ENCODE results near the gene EMILIN1.
A peak's percentile ranks its signal among the peaks of the same experiment; 100 is the strongest.
"Not testable (repeated sequence)": the region's sequence is repeated elsewhere in the genome, so short reads cannot be mapped to it uniquely, and the experiment has no call there.

The EMILIN1 gene

DNA sequence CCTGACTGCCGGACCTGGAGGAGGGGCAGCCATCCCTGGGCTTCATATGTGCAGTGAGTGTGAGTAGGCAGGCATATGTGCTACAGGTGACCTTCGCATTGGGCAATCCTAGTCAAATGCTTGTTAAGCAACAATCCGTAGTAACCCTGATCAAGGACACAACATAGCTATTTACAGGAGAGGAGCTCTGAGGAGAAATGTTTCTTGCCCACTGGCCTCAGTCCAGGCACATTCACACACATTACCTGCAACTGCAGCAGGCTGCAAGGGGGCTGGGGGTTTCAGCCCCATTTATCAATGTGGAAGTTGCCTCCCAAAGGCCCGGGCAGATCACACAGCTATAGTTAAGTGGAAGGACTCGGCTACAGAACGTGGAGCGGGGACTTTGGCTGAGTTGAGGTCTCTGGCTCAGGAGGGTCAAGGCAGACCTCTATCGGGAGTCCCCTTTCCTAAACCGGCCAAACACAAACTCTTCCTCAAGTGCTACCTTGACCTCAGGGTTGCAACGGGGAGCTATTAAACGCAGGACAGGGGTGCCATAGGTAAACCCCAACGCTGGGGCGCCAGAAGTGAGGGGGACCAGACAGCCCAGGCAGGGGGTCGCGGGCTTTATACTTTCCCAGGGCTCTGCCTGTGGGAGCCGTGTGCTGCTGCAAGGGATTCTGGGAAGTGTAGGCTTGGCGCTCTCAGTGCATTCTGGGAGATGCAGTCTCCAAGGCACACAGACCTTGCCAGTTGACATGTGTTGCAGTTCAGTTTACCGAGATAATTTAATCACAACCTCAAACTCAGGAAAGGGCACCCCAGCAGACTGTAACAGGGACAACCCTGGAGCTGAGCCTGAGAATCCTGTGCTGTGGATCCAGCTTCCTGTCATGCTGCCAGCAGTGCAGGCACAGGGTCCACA lies 17.6 kb downstream of the EMILIN1 start:
- peak; percentile 61 for DNase-seq

DNA sequence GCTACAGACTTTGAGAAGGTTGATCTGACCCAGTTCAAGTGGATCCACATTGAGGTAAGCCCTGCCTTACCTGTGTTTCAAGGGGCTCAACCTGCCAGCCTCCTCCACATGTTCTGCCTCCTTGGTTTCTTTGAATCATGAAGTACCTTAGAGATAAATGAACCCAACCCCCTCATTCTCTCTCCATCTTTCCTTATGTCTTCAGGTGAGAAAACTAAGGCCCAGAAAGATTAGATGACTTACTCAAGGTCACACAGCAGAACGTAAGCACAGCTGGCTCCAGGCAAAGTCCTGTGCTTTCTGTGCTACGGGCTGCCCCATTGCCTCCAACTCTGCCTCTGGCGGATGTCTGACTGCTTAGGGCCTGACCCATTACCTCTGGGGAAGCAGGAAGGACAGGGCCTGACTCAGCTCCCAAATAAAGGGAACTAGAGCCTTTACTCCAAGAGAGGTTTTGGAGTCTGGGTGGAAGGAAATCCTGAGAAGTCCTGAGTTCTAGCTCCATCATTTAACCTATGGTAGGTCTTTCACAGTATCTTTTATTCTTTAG lies 18.4 kb downstream of the EMILIN1 start:
- no peak for DNase-seq

DNA sequence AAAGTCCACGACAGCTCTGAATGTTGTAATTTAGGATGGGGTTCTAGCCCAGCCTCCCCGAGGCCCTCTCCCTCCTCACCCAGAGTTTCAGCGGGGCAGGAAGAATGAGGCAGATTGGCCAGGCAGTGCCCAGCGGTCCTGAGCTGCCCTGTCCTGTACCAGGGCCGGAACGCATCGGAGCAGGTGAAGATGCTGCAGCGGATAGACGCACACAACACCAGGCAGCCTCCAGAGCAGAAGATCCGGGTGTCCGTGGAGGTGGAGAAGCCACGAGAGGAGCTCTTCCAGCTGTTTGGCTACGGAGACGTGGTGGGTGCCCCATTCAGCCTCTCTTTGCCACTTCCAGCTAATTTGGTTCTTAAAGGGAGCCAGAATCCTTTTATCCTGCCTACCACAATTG lies 18.9 kb downstream of the EMILIN1 start:
- DNase-seq, result no peak

DNA sequence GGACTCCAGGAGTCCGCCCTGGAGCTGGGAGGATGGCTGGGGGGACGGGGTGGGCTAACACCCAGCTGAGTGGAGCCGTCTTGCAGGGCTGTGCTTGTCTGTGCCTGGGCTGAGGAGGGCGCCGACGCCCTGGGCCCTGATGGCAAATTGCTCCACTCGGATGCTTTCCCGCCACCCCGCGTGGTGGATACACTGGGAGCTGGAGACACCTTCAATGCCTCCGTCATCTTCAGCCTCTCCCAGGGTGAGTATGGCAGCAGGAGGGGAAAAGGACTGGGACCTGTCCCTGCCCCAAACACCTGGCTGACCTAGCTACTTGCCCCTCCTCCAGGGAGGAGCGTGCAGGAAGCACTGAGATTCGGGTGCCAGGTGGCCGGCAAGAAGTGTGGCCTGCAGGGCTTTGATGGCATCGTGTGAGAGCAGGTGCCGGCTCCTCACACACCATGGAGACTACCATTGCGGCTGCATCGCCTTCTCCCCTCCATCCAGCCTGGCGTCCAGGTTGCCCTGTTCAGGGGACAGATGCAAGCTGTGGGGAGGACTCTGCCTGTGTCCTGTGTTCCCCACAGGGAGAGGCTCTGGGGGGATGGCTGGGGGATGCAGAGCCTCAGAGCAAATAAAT lies 21.0 kb downstream of the EMILIN1 start:
- no peak for DNase-seq

DNA sequence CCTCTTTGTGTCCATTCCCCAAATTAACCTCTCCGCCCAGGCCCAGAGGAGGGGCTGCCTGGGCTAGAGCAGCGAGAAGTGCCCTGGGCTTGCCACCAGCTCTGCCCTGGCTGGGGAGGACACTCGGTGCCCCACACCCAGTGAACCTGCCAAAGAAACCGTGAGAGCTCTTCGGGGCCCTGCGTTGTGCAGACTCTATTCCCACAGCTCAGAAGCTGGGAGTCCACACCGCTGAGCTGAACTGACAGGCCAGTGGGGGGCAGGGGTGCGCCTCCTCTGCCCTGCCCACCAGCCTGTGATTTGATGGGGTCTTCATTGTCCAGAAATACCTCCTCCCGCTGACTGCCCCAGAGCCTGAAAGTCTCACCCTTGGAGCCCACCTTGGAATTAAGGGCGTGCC lies 21.6 kb downstream of the EMILIN1 start:
- DNase-seq, result no peak

DNA sequence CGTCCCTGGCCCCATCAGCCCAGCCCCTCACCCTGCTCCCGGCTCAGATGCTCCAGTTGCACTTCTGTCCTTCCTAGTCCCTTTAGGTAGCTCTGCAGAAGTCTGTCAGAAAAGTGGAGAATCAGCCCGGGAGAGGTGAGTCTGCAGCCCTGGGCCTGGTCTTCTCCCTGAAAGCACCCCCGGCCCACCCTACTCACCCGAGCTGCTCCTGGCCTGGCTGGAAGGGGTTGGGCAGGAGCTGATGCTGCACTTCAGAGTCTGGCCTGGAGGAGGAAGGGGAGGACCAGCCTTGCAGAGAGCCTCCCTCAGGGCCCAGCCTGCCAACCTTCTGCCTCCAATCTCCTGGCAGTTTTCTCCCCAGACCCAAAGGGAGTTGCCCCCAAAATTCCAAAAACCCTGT lies 23.9 kb downstream of the EMILIN1 start:
- no peak for DNase-seq

DNA sequence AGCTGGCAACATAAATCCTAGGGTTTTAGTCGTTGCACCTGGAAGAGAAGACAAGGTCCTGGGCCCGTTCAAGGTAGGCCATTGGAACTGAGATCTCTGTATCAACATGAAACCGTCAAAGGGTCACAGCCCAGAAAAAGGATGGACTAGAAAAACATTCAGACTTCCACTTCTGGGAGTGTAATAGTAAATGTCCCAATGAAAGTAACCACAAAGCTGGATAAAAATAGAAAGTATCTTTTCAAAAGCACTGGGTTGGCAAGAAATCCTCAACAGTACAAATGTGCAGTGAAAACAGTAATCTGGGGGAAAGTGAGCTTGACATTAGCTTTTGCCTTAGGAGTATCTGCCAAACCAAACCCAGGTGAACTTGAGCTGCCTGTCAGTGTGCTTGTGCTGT lies 27.6 kb downstream of the EMILIN1 start:
- no peak for DNase-seq

DNA sequence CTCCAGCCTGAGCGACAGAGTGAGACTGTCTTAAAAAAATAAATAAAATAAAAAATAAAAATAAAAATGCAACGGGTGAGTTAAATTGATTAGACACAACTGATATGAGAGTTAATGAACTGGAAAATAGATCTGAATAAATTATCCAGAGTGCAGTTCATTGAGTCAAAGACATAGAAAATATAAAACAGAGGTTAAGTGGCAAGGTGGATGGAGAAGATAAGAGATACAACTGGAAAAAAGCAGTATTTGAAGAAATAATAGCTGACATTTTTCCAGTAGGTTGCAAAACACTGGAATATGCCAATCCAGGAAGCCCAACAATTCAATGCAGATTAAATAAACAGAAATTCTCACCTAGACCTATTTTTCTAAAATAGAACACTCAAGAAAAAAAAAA lies 29.8 kb downstream of the EMILIN1 start:
- DNase-seq, result no peak

DNA sequence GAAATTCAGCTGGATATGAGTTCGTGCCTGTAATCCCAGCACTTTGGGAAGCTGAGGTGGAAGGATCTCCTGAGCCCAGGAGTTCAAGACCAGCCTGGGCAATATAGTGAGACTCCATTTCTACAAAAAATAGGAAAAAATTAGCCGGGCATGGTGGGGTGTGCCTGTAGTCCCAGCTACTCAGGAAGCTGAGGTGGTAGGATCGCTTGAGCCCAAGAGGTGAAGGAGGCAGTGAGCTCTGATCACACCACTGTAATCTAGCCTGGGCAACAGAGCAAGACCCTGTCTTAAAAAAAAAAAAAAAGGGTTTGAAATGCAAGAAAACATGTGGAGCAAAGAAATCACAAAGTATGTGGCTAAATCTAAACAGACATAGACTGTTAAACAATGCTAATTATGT lies 30.7 kb downstream of the EMILIN1 start:
- DNase-seq, result no peak

DNA sequence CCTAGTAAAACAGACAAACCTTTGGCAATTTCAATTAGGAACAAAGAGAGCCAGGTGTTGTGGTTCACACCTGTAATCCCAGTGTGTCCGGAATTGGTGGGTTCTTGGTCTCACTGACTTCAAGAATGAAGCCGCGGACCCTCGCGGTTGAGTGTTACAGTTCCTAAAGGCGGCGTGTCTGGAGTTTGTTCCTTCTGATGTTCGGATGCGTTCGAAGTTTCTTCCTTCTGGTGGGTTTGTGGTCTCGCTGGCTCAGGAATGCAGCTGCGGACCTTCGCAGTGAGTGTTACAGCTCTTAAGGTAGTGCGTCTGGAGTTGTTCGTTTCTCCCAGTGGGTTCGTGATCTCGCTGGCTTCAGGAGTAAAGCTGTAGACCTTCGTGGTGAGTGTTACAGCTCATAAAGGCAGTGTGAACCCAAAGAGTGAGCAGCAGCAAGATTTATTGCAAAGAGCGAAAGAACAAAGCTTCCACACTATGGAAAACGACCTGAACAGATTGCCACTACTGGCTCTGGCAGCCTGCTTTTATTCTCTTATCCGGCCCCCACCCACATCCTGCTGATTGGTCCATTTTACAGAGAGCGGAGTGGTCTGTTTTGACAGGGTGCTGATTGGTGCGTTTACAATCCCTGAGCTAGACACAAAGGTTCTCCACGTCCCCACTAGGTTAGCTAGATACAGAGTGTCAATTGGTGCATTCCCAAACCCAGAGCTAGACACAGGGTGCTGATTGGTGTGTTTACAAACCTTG lies 32.4 kb downstream of the EMILIN1 start:
- not testable (repeated sequence) for DNase-seq

DNA sequence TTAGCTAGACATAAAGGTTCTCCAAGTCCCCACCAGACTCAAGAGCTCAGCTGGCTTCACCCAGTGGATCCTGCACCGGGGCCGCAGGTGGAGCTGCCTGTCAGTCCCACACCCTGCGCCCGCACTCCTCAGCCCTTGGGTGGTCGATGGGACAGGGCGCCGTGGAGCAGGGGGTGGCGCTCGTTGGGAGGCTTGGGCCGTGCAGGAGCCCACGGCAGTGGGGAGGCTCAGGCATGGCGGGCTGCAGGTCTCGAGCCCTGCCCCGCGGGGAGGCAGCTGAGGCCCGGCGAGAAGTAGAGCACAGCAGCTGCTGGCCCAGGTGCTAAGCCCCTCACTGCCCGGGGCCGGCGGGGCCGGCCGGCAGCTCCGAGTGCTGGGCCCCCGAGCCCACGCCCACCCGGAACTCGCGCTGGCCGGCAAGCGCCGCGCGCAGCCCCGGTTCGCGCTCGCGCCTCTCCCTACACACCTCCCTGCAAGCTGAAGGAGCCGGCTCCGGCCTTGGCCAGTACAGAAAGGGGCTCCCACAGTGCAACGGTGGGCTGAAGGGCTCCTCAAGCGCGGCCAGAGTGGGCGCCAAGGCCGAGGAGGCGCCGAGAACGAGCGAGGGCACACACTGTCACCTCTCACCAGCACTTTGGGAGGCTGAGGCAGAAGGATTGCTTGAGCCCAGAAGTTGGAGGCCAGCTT lies 33.1 kb downstream of the EMILIN1 start:
- not testable (repeated sequence) for DNase-seq

DNA sequence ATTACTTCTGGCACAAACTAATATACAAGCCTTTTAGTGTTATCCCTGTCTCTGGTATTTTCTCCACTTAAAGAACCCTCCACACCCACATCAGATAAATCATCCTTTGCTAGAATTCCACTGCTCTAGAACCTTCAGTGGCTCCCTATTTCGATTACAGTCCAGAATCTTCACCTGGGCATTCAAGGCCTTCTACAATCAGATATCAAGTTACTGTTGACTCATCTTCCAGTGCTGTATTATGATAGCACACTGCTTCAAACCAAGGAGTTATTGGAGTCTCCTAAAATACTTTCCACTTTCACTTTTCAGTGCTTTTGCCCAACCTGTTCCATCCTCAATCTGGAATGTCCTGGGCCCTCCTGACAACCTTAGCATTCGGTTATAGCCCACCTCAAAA lies 37.1 kb downstream of the EMILIN1 start:
- no peak for DNase-seq

DNA sequence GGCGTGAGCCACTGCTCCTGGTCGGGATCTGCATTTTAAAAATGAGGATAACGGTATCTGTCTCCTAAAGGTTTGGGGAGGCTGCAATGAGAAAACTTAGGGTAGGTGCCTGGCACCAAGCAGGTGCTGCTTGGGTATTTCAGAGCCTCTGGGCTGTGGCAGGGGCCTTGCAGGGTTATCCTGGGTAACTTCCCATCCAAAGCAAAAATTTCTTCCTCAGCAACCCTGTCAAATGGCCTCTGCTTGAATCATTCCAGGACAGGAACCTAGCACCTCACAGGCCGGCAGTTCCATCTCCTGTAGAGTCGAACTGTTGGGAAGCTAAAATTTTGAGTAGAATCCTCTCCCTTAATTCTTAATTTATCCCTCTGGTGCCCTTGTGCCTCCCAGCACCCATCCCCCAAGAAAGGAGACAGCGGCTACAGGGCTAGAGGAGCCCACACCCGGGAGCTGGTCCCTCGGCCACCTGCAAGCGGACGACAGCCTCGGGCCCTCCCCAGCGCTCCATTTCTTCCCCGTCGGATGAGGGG lies 39.6 kb downstream of the EMILIN1 start:
- no peak for DNase-seq

DNA sequence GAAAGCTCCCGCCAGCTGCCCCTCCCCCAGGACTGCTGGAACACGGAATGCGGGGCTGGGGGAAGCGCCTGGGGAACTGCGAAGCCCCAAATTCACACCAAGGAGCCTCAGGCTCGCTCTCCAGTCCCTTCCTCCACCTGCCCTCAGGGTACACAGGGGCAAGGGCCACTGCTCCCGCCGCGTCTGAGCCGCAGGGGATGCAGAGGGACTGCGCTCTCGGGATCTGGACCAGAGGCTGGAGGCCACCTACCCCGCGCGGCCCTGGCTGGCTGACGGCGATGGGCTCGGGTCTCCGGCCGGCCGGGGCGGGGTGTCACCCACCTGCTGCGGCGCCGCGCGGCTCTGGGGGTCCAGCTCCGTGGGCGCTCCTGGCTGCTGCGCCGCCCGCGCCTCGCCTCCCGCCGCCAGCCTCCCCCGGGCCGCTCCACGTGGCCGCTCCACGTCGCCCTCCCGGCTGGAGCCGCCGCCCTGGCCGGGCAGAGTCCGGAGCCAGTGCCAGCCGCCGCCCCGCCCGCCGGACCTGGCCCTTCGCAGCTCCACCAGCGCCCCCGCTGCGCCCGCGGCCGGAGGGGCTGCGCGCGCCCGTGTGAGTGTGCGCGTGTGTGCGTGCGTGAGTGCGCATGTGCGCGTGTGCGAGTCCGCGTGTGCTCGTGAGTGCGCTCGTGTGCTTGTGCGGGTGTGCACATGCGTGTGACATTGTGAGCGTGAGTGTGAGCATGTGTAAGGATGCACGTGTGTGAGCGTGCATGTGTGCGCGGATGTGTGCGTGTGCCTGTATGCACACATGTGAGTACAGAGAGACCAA lies 40.3 kb downstream of the EMILIN1 start, which contains the start of gene CGREF1:
Gene CGREF1 (minus strand): TSS at position 604 of the 805 bp plus-strand sequence. CDS start 14,762 bp downstream, outside the sequence.
- DNase-seq, result no peak

DNA sequence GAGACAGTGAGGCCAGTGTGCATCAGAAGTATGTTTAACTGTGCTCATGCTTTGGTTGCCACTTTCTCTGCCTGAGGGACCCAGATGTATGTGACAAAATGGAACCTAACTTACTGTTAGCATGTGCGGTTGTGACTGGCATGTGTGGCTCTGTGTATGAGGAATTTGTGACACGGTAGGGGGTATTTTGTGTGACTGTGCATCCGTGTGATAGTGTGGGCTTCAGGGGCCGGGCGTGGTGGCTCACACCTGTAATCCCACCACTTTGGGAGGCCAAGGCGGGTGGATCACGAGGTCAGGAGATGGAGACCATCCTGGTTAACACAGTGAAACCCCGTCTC lies 40.9 kb downstream of the EMILIN1 start:
- not testable (repeated sequence) for DNase-seq

DNA sequence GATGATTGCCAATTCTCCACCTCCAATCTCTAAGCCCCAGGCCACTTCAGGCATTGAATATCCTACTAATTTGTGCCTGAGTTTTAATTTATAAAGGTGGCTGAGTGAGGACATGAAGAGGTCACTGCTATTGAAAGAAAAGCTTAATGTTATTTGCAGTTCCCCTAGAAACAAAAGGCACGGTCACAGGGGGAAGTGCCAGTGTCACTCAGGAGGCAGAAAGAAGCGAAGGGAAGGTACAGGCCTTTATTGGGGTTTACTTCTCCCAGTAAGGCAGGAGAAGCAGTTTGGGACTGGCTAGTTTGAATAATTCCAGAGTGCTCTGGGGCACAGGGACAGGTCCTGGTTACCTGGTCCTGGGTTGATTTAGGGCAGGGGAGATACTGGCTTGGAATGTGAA lies 43.5 kb downstream of the EMILIN1 start:
- no peak for DNase-seq

DNA sequence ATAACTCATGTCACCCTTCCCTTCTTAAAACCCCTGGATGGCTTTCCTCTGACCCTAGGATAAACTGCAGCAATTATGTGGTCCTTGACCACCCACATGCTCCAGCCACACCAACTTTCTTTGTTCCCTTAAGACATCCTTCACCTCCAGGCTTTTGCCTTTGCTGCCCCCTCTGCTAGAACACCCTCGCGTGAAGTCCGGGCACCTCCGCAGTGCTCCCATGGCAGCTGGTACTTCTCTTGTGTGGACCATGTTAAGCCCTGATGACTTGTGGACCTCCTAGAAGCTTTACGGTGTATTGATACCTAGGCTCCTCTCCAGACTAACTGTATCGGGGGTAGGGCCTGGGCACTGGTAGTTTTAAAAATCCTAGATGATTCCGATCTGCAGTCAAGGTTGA lies 44.4 kb downstream of the EMILIN1 start:
- DNase-seq, result no peak

DNA sequence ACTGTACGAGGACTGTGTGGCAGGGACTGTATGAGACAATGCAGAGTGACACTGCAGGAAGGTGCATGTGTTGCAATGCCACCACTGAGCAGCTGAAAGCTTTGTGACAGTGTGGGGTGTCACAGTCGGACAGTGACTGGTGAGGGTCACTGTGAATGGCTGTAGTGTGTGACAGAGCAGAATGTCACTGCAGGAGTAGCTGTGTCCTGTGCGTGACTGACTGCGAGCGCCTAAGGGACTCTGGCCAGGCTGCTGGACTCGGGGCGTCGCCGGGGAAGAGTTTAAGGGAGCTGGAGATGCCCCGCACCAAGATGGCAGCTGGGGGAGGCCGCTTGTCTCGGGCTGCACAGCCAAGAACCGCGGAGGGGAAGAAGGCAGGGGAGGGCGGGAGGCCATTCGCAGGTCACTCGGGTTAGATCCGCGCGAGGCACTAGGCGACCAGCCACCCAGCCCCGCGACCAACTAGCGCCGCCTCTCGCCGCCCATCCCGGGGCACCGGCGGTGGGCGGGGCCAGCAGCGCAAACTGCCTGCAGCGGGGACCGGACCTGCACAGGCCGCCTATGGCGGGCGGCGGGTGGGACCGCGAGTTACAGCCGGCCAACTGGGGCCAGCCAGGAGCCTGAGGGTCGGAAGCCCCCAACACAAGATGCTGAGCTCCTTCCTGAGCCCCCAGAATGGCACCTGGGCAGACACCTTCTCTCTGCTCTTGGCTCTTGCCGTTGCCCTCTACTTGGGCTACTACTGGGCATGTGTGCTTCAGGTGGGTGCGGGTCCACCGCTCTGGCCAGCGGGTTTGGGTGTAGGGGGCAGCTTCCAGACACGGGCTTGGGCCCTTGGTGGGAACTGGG lies 45.1 kb downstream of the EMILIN1 start, which contains the start of gene ABHD1:
Gene ABHD1 (plus strand): TSS at position 514 of the 849 bp plus-strand sequence. CDS start 134 bp downstream, at position 648.
- peak; percentile 79 for DNase-seq

DNA sequence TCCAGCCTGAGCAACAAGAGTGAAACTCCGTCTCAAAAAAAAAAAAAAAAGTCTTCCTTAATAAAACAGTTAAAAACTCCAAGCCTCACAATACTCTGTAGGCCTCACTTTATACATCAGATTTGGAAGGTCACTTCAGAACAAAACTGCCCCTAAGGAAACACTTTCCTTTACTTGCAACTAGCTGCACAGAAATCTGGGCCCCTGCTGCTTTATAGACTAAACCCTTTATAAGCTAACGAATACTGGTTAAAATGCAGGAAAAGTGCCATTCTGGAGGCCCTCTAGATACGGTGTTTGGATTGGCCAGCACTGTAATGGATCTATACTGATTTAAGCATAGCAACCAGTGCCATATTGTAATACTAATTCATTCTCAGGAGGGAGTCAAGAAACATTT lies 46.7 kb downstream of the EMILIN1 start:
- no peak for DNase-seq

DNA sequence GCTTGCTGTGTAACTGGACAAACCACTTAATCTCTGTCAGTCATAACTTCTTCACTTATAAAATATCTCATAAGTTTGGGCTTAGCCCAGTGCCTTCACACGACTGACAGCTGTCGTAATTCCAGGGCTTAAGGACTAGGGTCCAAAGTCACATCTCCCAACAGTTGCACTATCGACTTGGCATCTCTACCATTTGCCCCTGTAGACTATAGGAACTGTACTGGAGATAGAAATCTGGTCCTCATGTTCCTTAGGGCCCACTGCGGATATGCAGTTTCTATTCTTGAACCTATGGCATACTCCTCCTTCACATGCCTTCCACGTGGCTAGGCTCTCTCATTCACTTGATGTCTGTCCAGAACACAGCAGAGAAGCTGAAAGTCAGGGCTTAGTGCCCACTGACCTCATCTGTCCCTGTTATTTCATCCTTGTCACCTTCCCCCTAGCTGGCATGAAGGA lies 47.9 kb downstream of the EMILIN1 start:
- no peak for DNase-seq
